ENCODE results near the gene XIST.

Gene XIST

DNA sequence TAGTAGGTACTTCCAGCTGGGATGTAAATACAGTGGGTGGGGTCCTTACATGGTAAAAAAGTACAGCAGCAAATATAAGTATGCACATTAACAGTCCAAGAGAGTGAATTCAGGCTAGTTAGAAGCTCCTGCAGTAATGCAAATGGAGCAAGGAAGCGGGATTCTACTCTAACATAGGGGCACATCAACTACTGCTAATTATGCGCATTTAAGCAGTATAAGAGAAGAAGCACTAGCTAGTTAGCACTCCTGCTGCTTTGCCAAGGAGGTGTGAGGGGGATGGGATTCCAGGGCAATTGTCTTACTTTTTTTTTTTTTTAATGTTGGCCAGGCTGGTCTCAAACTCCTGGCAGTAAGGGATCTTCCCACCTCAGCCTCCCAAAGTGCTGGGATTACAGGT, 5.4 kb downstream of the XIST start:
- no peaks in the 10 kb centered on the region for H3K36me3 ChIP-seq (ENCODE audit: control insufficient read depth, insufficient read depth, low read length)
- no peak overlapping the region for H3K4ac ChIP-seq (ENCODE audit: low read depth, low read length)
- no peak overlapping the region for H3K9ac ChIP-seq (ENCODE audit: low read length)
- H3K79me2 ChIP-seq (ENCODE audit: control insufficient read depth, insufficient read depth, low read length): no peaks in the 10 kb centered on the region
- no peaks in the 10 kb centered on the region for H3K79me1 ChIP-seq (ENCODE audit: low read length)
- no peak overlapping the region for H3K27ac ChIP-seq (ENCODE audit: low read depth, low read length)
- no peak overlapping the region for H3K18ac ChIP-seq (ENCODE audit: low read length)
- DNase-seq: peak; percentile 86
- H2BK15ac ChIP-seq (replicated peaks; ENCODE audit: low read depth): no peak overlapping the region
- no peaks in the 10 kb centered on the region for H3K27me3 ChIP-seq (ENCODE audit: insufficient read depth, low read length, poor library complexity)
- H2BK5ac ChIP-seq (ENCODE audit: low read length): no peak overlapping the region
- no peak overlapping the region for H4K5ac ChIP-seq (ENCODE audit: low read length)
- H3K56ac ChIP-seq (ENCODE audit: low read length): no peak overlapping the region
- no peak overlapping the region for H3K23ac ChIP-seq (ENCODE audit: low read length)
- H2BK120ac ChIP-seq (ENCODE audit: low read depth, low read length): no peak overlapping the region
- no peaks in the 10 kb centered on the region for H3K4me1 ChIP-seq (ENCODE audit: control insufficient read depth, low read depth, low read length)
- no CpG with 5 or more reads among the region's 2 CpGs for WGBS (ENCODE audit: extremely low coverage, insufficient coverage, low lambda C conversion rate)
- H3K4me3 ChIP-seq (ENCODE audit: low read length): no peak overlapping the region
- H3K4me2 ChIP-seq (ENCODE audit: low read length): no peak overlapping the region
- H2AK5ac ChIP-seq (ENCODE audit: low read length): no peak overlapping the region
- H4K8ac ChIP-seq (ENCODE audit: low read depth, low read length): no peak overlapping the region

DNA sequence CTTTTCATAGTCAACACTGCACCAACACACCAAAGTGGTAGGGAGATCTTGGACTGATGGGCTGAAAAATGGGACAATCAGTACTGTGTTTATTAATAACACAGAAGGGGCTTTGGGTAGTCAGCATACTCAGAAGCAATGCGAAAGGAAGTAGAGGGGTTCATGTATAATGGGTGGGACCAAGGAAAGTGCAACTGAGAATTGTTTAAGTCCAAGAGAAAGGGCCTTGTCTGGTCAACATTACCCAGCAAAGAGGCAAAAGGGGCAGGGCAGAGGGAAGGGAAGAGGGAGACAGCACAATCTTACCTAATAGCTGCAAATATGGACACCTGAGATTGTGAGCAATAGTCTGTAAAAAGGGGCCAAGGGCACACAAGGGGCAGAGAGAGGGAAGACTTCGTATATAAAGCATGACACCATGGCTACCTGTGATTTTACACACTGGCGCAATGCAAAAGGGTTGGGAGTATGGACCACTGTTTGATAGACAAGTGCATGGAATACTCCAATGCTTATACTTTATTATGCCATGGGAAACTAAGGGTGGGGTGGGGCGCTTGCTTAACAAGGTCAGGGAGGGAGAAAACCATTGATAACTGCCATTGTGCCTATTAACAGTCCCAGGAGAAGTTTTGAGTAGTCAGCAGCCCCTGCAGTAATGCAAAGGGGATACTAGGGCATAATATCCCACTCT, 9.8 kb downstream of the XIST start:
- no peak overlapping the region for H3K4me2 ChIP-seq (ENCODE audit: low read length)
- H4K8ac ChIP-seq (ENCODE audit: low read depth, low read length): no peak overlapping the region
- H3K9ac ChIP-seq (ENCODE audit: low read length): no peak overlapping the region
- WGBS (ENCODE audit: extremely low coverage, insufficient coverage, low lambda C conversion rate): no CpG with 5 or more reads among the region's 4 CpGs
- no peak overlapping the region for H4K5ac ChIP-seq (ENCODE audit: low read length)
- no peaks in the 10 kb centered on the region for H3K79me1 ChIP-seq (ENCODE audit: low read length)
- H3K4me3 ChIP-seq (ENCODE audit: low read length): no peak overlapping the region
- no peak overlapping the region for H3K56ac ChIP-seq (ENCODE audit: low read length)
- H2AK5ac ChIP-seq (ENCODE audit: low read length): no peak overlapping the region
- H3K23ac ChIP-seq (ENCODE audit: low read length): no peak overlapping the region
- no peak for DNase-seq
- no peak overlapping the region for H3K27ac ChIP-seq (ENCODE audit: low read depth, low read length)
- no peaks in the 10 kb centered on the region for H3K27me3 ChIP-seq (ENCODE audit: insufficient read depth, low read length, poor library complexity)
- no peak overlapping the region for H3K18ac ChIP-seq (ENCODE audit: low read length)
- H3K4ac ChIP-seq (ENCODE audit: low read depth, low read length): no peak overlapping the region
- no peaks in the 10 kb centered on the region for H3K79me2 ChIP-seq (ENCODE audit: control insufficient read depth, insufficient read depth, low read length)
- no peak overlapping the region for H2BK5ac ChIP-seq (ENCODE audit: low read length)
- H3K36me3 ChIP-seq (ENCODE audit: control insufficient read depth, insufficient read depth, low read length): no peaks in the 10 kb centered on the region
- H3K4me1 ChIP-seq (ENCODE audit: control insufficient read depth, low read depth, low read length): no peaks in the 10 kb centered on the region
- no peak overlapping the region for H2BK15ac ChIP-seq (replicated peaks; ENCODE audit: low read depth)
- no peak overlapping the region for H2BK120ac ChIP-seq (ENCODE audit: low read depth, low read length)

DNA sequence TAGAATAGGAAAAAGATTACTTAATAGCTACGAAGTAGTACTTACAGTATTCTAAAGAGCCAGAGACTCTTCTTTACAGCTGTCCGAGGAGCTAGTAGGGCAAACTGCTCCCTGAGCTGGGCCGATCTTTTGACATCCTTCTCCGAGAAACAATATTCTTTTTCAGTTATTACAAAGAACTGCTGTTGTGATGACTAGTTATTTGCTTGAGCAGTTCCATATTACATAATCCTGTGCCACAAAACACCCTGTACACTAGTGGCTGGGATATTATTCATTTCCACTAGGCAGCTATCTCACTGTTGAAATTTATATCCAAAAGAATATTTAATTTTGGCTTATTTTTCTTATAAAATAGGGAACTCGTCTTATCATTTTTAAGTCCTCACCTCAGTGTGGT, 11.2 kb downstream of the XIST start:
- H3K79me2 ChIP-seq (ENCODE audit: control insufficient read depth, insufficient read depth, low read length): no peaks in the 10 kb centered on the region
- no peak overlapping the region for H4K5ac ChIP-seq (ENCODE audit: low read length)
- no CpG with 5 or more reads among the region's 5 CpGs for WGBS (ENCODE audit: extremely low coverage, insufficient coverage, low lambda C conversion rate)
- no peak for DNase-seq
- no peak overlapping the region for H3K4me2 ChIP-seq (ENCODE audit: low read length)
- no peak overlapping the region for H2AK5ac ChIP-seq (ENCODE audit: low read length)
- no peak overlapping the region for H2BK15ac ChIP-seq (replicated peaks; ENCODE audit: low read depth)
- H3K56ac ChIP-seq (ENCODE audit: low read length): no peak overlapping the region
- no peak overlapping the region for H2BK120ac ChIP-seq (ENCODE audit: low read depth, low read length)
- H3K23ac ChIP-seq (ENCODE audit: low read length): no peak overlapping the region
- H3K27ac ChIP-seq (ENCODE audit: low read depth, low read length): no peak overlapping the region
- no peak overlapping the region for H3K4me3 ChIP-seq (ENCODE audit: low read length)
- H3K4me1 ChIP-seq (ENCODE audit: control insufficient read depth, low read depth, low read length): no peaks in the 10 kb centered on the region
- no peak overlapping the region for H4K8ac ChIP-seq (ENCODE audit: low read depth, low read length)
- no peak overlapping the region for H2BK5ac ChIP-seq (ENCODE audit: low read length)
- no peaks in the 10 kb centered on the region for H3K36me3 ChIP-seq (ENCODE audit: control insufficient read depth, insufficient read depth, low read length)
- H3K9ac ChIP-seq (ENCODE audit: low read length): no peak overlapping the region
- H3K27me3 ChIP-seq (ENCODE audit: insufficient read depth, low read length, poor library complexity): no peaks in the 10 kb centered on the region
- no peaks in the 10 kb centered on the region for H3K79me1 ChIP-seq (ENCODE audit: low read length)
- H3K4ac ChIP-seq (ENCODE audit: low read depth, low read length): no peak overlapping the region
- H3K18ac ChIP-seq (ENCODE audit: low read length): no peak overlapping the region

DNA sequence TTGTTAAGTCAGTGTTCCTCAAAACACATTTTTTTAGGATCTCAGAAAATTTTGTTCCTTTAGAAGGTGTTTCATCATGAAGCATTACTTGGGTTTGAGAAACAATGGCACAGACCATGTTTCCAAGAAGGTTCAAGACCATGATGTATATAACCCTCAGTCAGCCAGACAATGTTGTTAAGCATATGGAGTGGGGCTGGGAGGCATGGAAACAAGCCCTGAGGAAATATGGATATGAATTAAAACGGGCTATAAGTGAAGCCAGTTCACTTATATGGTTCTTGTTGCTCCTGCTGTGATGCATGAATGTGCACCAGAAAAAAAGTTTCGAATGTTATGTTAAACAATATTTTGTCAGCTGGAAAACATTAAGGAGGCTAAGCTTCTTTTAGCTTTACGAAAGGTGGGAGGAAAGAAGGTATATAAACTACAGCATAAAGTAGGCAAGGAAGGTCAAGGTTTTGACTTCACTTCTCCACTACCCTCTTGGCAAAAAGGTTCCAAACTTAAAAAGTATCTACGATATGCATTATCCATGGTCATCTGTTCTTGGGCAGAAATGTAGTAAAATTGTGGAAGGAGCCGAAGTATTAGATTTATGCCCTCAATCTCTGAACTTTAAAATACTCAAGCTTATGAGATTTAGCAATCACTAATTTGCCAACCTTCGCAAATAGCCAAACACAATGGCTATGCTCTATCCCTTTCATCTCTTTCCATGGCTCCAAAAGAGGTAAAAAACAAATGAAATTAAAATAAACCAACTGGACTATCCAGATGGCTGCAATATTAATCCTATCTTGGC, 12.2 kb downstream of the XIST start:
- Histone ChIP-seq H3K4me3 (ENCODE audit: low read length) (no peak overlapping the region), H3K4me2 (ENCODE audit: low read length) (no peak overlapping the region), H3K23ac (ENCODE audit: low read length) (no peak overlapping the region), H2BK5ac (ENCODE audit: low read length) (no peak overlapping the region), H3K27me3 (ENCODE audit: insufficient read depth, low read length, poor library complexity) (no peaks in the 10 kb centered on the region), H2BK120ac (ENCODE audit: low read depth, low read length) (no peak overlapping the region), H4K8ac (ENCODE audit: low read depth, low read length) (no peak overlapping the region), H3K79me1 (ENCODE audit: low read length) (no peaks in the 10 kb centered on the region), H3K4ac (ENCODE audit: low read depth, low read length) (no peak overlapping the region), H3K9ac (ENCODE audit: low read length) (no peak overlapping the region), H3K79me2 (ENCODE audit: control insufficient read depth, insufficient read depth, low read length) (no peaks in the 10 kb centered on the region), H3K36me3 (ENCODE audit: control insufficient read depth, insufficient read depth, low read length) (no peaks in the 10 kb centered on the region), H2BK15ac (replicated peaks; ENCODE audit: low read depth) (no peak overlapping the region), H4K5ac (ENCODE audit: low read length) (no peak overlapping the region), H3K4me1 (ENCODE audit: control insufficient read depth, low read depth, low read length) (no peaks in the 10 kb centered on the region), H3K27ac (ENCODE audit: low read depth, low read length) (no peak overlapping the region), H3K18ac (ENCODE audit: low read length) (no peak overlapping the region), H3K56ac (ENCODE audit: low read length) (no peak overlapping the region), H2AK5ac (ENCODE audit: low read length) (no peak overlapping the region)
- no CpG with 5 or more reads among the region's 6 CpGs for WGBS (ENCODE audit: extremely low coverage, insufficient coverage, low lambda C conversion rate)
- DNase-seq: no peak

DNA sequence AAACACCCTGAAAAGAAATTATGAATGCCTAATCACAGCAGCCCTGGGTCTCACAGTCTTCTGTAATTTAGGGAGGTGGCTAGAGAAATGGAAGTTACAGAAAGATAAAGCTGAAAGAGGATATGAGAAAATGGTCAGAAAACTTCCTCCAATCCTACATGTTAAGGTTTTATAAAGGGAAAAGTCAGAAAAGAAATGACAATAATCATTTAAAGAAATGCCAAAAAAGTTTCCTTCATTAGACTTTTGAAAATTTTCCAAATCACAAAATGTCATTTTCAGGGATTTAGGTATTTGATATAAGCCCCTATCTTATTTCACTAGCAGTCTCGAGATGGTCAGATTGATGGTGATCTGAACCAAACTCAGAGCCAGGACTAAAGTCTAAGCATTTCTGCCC, 13.4 kb downstream of the XIST start:
- no peak overlapping the region for H3K4me2 ChIP-seq (ENCODE audit: low read length)
- H3K4me3 ChIP-seq (ENCODE audit: low read length): no peak overlapping the region
- no peak overlapping the region for H4K5ac ChIP-seq (ENCODE audit: low read length)
- no peaks in the 10 kb centered on the region for H3K27me3 ChIP-seq (ENCODE audit: insufficient read depth, low read length, poor library complexity)
- no CpG with 5 or more reads among the region's 1 CpG for WGBS (ENCODE audit: extremely low coverage, insufficient coverage, low lambda C conversion rate)
- H3K4me1 ChIP-seq (ENCODE audit: control insufficient read depth, low read depth, low read length): no peaks in the 10 kb centered on the region
- H2BK15ac ChIP-seq (replicated peaks; ENCODE audit: low read depth): no peak overlapping the region
- H3K36me3 ChIP-seq (ENCODE audit: control insufficient read depth, insufficient read depth, low read length): no peaks in the 10 kb centered on the region
- H3K23ac ChIP-seq (ENCODE audit: low read length): no peak overlapping the region
- H3K9ac ChIP-seq (ENCODE audit: low read length): no peak overlapping the region
- H2AK5ac ChIP-seq (ENCODE audit: low read length): no peak overlapping the region
- H3K4ac ChIP-seq (ENCODE audit: low read depth, low read length): no peak overlapping the region
- no peaks in the 10 kb centered on the region for H3K79me1 ChIP-seq (ENCODE audit: low read length)
- H3K27ac ChIP-seq (ENCODE audit: low read depth, low read length): no peak overlapping the region
- no peak overlapping the region for H3K18ac ChIP-seq (ENCODE audit: low read length)
- H2BK120ac ChIP-seq (ENCODE audit: low read depth, low read length): no peak overlapping the region
- H3K56ac ChIP-seq (ENCODE audit: low read length): no peak overlapping the region
- no peak overlapping the region for H4K8ac ChIP-seq (ENCODE audit: low read depth, low read length)
- DNase-seq: no peak
- H2BK5ac ChIP-seq (ENCODE audit: low read length): no peak overlapping the region
- H3K79me2 ChIP-seq (ENCODE audit: control insufficient read depth, insufficient read depth, low read length): no peaks in the 10 kb centered on the region
